ENCODE data around the gene CASKIN1.
"Not testable (repeated sequence)": the region's sequence is repeated elsewhere in the genome, so short reads cannot be mapped to it uniquely, and the experiment has no call there.

CASKIN1 gene, protein sequence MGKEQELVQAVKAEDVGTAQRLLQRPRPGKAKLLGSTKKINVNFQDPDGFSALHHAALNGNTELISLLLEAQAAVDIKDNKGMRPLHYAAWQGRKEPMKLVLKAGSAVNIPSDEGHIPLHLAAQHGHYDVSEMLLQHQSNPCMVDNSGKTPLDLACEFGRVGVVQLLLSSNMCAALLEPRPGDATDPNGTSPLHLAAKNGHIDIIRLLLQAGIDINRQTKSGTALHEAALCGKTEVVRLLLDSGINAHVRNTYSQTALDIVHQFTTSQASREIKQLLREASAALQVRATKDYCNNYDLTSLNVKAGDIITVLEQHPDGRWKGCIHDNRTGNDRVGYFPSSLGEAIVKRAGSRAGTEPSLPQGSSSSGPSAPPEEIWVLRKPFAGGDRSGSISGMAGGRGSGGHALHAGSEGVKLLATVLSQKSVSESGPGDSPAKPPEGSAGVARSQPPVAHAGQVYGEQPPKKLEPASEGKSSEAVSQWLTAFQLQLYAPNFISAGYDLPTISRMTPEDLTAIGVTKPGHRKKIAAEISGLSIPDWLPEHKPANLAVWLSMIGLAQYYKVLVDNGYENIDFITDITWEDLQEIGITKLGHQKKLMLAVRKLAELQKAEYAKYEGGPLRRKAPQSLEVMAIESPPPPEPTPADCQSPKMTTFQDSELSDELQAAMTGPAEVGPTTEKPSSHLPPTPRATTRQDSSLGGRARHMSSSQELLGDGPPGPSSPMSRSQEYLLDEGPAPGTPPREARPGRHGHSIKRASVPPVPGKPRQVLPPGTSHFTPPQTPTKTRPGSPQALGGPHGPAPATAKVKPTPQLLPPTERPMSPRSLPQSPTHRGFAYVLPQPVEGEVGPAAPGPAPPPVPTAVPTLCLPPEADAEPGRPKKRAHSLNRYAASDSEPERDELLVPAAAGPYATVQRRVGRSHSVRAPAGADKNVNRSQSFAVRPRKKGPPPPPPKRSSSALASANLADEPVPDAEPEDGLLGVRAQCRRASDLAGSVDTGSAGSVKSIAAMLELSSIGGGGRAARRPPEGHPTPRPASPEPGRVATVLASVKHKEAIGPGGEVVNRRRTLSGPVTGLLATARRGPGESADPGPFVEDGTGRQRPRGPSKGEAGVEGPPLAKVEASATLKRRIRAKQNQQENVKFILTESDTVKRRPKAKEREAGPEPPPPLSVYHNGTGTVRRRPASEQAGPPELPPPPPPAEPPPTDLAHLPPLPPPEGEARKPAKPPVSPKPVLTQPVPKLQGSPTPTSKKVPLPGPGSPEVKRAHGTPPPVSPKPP (N-terminal part only)

DNA sequence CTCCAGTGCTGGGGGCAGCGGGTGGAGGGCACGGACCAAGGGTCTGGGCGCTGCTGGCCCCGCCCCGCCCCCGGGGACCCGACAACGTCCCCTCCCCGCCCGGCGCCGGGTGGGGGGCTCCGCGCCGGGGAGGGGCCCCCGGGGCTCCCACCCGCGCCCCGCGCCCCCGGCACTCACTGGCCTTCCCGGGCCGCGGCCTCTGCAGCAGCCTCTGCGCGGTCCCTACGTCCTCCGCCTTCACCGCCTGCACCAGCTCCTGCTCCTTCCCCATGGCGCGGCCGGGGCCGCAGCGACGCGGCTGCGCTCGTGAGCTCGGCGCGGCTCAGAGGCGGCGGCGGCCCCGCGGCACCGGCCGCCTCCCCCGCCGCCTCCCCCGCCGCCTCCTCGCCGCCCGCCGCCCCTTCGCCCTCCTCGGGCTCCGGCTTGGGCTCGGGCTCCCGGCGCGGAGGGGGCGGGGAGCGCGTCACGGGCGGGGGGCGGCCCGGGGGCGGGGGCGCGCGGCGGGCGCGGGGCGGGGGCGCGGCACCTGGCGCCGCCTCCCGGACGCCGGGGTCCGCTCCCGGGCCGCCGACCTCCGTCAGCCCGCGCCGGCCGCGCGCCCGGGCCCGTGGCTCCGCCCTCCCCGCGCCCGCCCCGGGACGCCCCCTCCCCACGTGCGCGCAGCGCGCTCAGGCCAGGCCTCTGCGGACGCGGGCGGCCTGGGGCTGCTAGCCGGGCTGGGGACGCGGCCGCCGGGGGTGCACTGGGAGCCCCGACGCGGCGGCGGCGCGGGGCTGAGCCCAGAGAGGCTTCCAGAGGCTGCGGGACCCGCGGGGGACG lies at the start of gene CASKIN1:
TSS of gene CASKIN1 (minus strand) at position 444 of the 819 bp plus-strand sequence. CDS start at position 271, 173 bp downstream.
- DNase-seq (ENCODE audit: low spot score) = no peak

DNA sequence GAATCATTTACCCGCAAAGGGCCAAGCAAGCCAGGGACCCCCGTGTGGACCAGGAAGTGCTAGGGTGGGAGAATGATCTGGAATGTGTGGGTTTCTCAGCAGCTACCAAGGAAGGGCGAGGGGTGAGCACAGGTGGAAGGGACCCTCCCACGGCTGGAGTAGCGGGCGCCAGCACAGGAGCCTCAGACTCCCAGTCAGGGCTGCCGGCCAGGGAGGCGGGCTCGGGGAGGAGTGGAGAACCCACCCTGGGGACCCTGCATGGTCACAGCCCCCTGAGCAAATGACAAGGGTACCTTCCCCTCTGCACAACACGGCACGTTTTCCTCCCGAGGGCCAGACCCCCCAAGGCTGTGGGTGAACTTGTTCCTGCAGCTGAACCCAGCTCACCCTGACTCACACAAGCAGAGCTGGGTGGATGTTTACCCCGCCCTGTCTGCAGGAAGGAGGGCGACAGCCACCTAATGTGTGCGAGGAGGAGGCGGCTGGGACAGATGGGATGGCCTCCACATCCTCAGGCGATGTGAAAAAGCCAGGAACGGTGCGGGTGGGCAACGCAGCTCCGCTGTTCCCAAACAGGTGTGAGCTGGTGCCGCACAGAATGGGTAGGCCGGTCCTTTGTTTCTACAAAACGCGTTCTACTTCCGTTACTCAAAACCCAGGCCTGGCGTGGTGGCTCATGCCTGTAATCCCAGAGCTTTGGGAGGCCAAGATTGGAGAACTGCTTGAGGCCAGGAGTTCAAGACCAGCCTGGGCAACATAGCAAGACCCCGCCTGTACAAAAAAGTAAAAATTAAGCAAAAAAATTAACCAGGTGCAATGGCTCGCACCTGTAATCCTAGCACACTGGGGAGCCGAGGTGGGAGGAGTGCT lies 48.8 kb upstream of the CASKIN1 start:
- no peak for DNase-seq (ENCODE audit: low spot score)

DNA sequence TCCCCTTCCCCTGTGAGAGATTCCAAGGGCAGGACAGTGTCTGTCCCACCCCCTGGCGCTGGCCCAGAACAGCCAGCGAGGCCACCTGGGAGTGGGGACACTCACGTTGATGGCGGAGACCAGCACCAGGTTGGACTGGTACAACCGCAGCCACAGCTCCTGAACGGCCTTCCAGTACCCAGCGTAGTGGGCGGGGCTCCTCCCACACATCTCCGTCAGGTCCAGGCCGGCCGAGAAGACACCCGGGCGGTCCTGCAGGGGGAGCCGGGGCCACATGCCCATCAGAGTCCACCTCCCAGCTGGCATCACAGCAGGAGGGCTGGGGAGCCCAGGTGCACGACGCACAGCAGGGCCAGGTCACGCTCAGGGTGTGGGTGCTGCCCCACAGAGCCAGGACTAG lies 47.9 kb upstream of the CASKIN1 start:
- no peak for DNase-seq (ENCODE audit: low spot score)

DNA sequence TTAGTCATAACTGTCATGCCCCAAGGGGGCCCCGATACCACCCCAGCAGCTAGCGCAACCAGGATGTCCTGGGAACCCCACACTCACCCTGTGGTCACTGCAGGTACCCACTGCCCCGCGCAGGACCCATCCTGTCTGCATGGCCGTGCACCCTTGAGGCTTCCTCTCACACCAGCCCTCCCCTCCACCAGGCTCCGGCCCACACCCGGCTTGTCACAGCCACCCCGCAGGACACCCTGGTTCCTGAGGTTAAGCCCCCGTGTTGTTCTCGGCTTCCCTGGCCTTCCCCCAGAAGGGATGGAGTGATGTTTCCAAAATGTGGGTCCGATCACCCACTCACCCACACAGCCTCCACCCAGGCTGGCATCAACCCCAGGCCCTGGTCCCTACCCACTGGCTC lies 47.4 kb upstream of the CASKIN1 start:
- DNase-seq (ENCODE audit: low spot score) = no peak

DNA sequence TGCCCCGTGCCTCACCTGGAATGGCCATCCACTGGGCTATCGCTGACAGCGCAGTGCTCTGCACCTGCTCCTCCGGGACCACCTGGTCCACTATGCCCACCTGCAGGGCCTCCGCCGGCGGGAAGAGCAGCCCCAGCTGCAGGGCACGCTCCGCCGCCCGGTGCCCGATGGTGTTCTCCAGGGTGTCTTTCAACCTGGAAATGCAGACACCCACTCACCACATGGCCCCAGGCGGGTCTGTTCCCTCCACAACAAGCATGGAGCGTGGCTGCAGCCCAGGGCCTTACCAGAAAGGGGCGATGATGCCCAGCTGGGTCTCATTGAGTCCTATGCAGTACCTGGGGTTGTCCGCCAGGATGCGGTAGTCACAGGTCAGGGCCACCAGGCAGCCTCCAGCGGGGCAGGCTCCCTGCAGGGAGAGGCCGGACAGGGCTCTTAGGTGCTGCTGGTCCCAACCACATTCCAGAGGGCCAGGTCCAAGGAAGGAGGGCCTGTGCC lies 46.7 kb upstream of the CASKIN1 start:
- peak; percentile 73 for DNase-seq (ENCODE audit: low spot score)

DNA sequence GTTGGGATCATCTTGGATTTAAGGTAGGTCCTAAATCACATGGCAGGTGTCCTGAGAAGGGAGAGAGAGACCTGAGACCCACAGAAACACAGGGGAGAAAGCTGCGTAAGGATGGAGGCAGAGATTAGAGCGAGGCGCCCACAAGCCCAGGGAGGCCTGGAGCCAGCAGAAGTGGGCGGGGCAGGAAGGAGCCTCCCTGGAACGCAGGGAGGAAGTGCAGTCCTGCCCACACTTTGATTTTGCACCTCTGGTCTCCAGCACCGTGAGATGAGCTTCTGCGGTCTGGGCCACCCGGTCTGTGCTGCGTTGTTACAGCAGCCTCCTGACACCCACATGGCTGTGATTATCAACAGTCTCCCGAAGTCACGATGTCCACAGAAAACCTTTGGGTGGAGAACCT lies 46.2 kb upstream of the CASKIN1 start:
- DNase-seq (ENCODE audit: low spot score) = no peak

DNA sequence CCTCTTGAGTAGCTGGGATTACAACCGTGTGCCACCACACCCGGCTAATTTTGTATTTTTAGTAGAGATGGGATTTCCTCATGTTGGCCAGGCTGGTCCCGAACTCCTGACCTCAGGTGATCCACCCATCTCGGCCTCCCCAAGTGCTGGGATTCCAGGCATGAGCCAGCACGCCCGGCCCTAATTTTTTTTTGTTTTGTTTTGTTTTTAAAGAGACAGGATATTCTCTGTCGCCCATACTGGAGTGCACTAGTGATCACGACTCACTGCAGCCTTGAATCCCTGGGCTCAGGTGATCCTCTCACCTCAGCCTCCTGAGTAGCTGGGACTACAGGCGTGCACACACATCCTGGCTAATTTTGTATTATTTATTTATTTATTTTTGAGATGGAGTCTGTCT lies 43.9 kb upstream of the CASKIN1 start:
- not testable (repeated sequence) for DNase-seq (ENCODE audit: low spot score)

DNA sequence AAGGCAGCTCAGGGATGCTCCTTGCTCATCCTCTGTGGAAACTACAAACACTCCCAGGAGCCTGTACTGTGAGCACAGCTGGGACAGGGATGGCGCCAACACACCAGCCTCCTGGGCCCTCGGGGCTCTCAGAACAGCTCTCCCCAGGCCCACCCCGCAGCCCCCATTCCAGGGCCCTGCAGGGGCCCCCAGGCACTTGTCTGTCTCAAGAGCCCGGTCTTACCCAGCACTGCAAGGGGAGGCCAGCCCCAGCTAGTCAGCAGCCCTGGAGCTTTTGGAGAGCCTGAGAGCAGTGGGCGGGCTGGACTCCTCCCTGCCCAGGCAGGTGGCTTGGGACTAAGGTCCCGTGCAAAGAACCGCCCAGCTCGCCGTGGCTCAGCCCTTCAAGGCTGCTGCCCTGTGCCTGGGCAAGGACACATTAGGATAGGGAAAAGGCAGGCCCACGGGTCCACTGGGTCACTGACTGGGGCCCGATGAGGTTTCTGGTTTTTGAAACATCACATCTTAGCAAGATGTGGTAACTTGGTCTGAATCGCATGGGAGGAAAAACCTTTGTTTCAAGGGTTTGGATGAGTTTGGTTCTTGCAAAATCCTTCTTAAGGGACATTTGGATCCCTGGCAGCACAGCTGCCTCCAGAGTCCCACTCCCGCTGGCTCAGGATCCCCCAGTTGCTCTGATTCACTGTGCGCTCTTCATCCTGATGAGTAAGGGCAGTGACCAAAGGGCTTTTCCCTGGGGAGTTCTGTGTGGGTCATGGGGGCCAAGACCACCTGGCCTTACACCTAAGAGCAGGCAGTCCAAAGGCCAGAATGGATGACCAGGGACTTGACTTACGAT lies 42.7 kb upstream of the CASKIN1 start:
- no peak for DNase-seq (ENCODE audit: low spot score)

DNA sequence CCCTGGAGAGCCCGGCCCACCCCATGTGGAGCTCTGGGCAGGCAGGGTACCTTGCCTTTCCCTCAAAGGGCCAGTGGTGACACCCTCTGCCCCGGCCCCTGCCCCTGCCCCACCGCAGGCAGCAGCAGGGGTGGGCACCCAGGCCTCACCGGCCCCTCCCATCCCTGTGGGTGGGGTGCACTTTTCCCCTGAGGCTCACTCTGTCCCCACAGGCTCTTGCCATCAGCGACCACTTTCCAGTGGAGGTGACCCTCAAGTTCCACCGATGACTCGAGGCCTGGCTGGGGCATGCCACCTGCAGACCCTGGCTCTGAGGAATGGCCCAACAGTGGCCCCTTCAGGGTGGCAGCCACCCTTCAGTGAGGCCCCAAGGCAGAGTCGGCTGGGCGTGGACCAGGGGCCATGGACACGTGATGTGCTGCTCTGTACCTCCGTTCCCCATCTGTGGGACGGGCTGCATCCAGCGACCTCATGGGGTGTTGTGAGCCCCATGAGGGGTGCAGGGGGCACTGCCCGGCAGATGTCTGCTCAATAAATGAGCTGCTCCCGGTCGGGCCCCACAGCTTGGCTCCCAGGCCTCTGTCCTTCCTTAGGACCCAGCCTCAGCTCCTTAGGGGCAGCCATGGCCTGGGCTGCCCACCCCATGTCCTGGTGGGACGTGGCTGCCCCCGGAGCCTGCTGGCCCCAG lies 41.9 kb upstream of the CASKIN1 start:
- DNase-seq (ENCODE audit: low spot score) = no peak

DNA sequence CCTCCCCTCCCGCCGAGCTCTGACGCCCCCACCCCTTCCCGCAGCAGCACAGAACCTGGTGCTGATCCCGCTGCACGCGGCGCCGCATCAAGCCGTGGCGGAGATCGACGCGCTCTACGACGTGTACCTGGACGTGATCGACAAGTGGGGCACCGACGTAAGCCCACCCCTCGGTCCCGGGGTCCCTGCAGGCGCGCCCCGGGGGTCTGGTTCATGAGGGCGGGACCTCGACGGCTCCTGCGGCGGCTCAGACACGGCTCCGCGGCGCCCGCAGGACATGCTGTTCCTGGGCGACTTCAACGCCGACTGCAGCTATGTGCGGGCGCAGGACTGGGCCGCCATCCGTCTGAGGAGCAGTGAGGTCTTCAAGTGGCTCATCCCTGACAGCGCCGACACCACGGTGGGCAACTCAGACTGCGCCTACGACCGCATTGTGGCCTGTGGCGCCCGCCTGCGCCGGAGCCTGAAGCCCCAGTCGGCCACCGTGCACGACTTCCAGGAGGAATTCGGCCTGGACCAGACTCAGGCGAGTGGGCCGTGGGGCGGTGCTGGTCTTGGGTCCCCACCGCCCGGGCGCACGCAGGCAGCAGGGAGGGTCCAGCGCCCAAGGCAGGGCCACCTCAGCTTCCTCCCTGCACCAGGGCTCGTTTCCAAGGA lies 41.2 kb upstream of the CASKIN1 start:
- no peak for DNase-seq (ENCODE audit: low spot score)

DNA sequence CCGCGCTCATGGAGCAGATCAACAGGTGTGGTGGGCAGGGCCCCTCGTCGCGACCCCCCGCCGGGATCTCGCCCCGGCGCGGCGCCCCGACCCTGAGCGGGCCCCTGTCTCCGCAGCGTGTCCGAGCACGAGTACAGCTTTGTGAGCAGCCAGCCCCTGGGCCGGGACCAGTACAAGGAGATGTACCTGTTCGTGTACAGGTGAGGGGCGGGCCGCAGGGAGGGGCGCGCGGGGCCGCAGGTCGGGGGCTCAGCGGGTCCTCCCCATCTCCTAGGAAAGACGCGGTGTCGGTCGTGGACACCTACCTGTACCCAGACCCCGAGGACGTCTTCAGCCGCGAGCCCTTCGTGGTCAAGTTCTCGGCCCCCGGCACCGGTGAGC lies 40.7 kb upstream of the CASKIN1 start:
- DNase-seq (ENCODE audit: low spot score) = no peak

DNA sequence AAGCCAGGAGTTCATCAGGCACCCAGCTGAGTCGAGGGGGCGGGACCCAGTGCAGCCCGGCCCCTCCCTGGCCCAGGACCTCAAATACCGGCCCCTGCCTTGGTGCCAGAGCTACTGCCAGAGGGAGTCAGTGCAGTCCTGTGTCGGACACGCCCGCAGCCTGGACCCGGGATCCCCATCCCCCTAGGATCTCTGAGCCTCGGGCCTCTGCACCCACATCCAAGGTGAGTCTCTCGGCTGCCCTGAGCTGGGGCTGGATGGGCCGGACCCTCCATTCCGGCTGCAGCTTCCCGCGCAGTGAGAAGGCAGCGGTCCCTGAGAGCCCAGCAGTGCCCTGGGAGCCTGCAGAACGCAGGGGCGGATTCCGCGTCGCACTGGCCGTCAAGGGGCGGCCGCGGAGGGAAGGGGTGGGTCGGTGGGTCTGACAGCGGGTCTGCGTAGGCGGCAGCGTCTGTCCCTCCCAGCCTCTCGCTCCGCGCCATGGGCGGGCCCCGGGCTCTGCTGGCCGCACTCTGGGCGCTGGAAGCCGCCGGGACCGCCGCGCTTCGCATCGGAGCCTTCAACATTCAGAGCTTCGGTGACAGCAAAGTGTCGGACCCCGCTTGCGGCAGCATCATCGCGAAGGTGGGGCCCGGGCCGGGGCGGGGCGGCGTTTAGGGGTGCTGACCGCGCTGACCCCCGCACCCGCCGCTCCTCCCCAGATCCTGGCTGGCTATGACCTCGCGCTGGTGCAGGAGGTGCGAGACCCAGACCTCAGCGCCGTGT lies 40.1 kb upstream of the CASKIN1 start, which contains the start of gene DNASE1L2:
TSS of gene DNASE1L2 (plus strand) at position 108 of the 765 bp plus-strand sequence. CDS start at position 481, 373 bp downstream.
- no peak for DNase-seq (ENCODE audit: low spot score)

DNA sequence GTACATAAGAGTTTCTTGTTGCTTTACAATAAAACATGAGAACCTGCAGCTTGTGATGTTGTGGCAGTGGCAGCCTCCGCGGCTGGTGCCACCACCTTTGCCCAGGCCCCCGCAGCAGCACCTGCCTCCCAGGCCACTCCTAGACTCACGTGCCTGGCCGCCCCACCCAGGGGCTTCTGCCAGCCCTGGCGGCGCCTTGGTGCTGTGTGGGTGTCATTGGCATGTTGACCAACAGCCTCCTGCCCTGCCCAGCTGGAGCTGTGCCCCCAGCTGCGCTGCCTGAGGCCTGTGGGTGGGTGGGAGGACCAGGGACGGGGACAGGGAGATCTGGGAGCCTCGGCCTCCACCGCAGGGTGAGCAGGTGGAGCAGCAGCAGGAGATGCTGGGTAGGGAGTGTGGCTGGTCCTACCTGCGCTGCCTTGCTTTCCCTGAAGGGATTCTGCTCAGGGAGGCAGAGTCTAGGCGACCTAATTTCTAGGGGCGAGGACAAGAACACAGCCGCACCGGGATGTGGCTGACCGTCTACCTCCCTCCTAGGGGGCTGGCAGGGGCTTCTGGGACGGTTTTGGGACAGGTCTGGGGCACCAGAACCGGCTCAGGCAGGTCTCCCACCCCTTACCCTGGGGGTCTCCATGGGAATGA lies 39.4 kb upstream of the CASKIN1 start:
- DNase-seq (ENCODE audit: low spot score) = no peak

DNA sequence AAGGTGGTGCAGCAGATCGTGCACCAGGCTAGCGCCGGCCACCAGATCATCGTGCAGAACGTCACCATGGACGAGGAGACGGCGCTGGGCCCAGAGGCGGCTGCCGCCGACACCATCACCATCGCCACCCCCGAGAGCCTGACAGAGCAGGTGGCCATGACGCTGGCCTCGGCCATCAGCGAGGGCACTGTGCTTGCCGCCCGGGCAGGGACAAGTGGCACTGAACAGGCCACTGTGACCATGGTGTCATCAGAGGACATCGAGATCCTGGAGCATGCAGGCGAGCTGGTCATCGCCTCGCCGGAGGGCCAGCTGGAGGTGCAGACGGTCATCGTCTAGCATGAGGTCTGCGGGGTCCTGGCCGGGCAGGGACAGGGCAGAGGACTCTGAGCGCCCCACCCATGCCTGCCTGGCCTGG lies 38.8 kb upstream of the CASKIN1 start:
- no peak for DNase-seq (ENCODE audit: low spot score)

DNA sequence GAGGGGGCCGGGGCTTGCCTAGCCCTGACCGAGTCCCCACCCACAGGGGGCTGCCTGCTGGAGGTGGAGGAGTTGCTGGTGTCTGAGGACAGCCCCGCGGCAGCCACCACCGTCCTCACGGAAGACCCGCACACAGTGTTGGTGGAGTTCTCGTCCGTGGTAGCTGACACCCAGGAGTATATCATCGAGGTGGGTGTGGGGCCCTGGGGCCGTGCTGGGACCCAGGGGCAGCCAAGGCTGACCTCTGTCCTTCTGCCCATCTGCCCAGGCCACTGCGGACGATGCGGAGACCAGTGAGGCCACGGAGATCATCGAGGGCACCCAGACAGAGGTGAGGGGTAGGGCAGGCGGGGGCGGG lies 38.4 kb upstream of the CASKIN1 start:
- DNase-seq (ENCODE audit: low spot score) = no peak

DNA sequence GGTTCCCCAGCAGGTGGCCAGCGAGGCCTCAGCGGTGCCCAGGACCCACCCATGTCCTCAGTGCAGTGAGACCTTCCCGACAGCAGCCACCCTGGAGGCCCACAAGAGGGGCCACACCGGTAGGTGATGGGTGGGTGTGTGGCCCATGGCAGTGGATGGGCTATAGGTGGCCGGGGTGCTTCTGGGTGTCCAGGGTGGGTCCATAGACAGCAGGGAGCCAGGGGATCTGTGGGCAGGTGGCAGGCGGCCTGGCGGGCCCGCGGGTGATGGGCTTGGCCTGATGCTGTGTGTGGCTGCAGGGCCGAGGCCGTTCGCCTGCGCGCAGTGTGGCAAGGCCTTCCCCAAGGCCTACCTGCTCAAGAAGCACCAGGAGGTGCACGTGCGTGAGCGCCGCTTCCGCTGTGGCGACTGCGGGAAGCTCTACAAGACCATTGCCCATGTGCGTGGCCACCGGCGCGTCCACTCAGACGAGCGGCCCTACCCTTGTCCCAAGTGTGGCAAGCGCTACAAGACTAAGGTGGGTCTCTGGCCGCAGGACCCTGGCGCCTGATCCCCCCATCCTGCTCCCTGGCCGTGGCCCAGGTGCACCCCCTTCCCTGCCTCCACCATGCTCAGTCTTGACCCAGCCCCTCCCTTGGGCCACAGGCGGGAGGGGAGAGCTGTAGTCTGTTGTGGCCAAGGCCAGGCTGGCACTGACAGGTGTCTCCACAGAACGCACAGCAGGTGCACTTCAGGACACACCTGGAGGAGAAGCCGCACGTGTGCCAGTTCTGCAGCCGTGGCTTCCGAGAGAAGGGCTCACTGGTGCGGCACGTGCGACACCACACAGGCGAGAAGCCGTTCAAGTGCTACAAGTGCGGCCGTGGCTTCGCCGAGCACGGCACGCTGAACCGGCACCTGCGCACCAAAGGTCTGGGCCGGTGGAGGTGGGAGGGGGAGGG lies 37.7 kb upstream of the CASKIN1 start:
- DNase-seq (ENCODE audit: low spot score) = no peak

All from HuH-7 (cell line).